ENCODE data around the gene MTR. TPM values are rescaled to one million over a fixed set of nuclear protein-coding genes. Genes with fewer than 3 reads are reported as not detected.
A peak's percentile ranks its signal among the peaks of the same experiment; 100 is the strongest.

The MTR gene
- total and polyA plus RNA-seq, 2 experiments from 2014 or later, result 23.9 to 61.7 TPM

GRCh38 chr1:236868625-236869467 lies 73.8 kb downstream of the MTR start:
- Histone ChIP-seq H3K4me1 (ENCODE audit: low read depth) (no peaks in the 10 kb centered on the region), H3K27me3 (no peaks in the 10 kb centered on the region), H3K9me3 (ENCODE audit: low read depth) (no peaks in the 10 kb centered on the region), H3K27ac (no peak overlapping the region), H3K36me3 (peaks cover 3% of the 10 kb centered on the region), H3K4me3 (no peak overlapping the region)
- DNase-seq (ENCODE audit: low read depth in 1 of 2, low spot score in 1 of 2), result peak; percentile 70 to 80
- TF ChIP-seq, protein P1, sequence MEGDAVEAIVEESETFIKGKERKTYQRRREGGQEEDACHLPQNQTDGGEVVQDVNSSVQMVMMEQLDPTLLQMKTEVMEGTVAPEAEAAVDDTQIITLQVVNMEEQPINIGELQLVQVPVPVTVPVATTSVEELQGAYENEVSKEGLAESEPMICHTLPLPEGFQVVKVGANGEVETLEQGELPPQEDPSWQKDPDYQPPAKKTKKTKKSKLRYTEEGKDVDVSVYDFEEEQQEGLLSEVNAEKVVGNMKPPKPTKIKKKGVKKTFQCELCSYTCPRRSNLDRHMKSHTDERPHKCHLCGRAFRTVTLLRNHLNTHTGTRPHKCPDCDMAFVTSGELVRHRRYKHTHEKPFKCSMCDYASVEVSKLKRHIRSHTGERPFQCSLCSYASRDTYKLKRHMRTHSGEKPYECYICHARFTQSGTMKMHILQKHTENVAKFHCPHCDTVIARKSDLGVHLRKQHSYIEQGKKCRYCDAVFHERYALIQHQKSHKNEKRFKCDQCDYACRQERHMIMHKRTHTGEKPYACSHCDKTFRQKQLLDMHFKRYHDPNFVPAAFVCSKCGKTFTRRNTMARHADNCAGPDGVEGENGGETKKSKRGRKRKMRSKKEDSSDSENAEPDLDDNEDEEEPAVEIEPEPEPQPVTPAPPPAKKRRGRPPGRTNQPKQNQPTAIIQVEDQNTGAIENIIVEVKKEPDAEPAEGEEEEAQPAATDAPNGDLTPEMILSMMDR (IDR thresholded peaks at IDR 0.05; ENCODE audit: low read depth, low read length), result peak; percentile 96

- H3K4me3 ChIP-seq, result no peak overlapping the region
- no peak for DNase-seq (ENCODE audit: low read depth in 1 of 2, low spot score in 1 of 2)
- no peaks in the 10 kb centered on the region for H3K27me3 ChIP-seq
- H3K9me3 ChIP-seq (ENCODE audit: low read depth), result no peaks in the 10 kb centered on the region
- no peak overlapping the region for H3K27ac ChIP-seq
- peaks cover 3% of the 10 kb centered on the region for H3K36me3 ChIP-seq
- TF ChIP-seq, protein P1 (IDR thresholded peaks at IDR 0.05; ENCODE audit: low read depth, low read length), result no peak
- no peaks in the 10 kb centered on the region for H3K4me1 ChIP-seq (ENCODE audit: low read depth)
These were observed 74.8 kb downstream of the MTR start for GRCh38 chr1:236869911-236870310.

- Histone ChIP-seq H3K4me1 (ENCODE audit: low read depth) (no peaks in the 10 kb centered on the region), H3K27me3 (no peaks in the 10 kb centered on the region), H3K4me3 (no peak overlapping the region), H3K27ac (no peak overlapping the region), H3K36me3 (peaks cover 5% of the 10 kb centered on the region), H3K9me3 (ENCODE audit: low read depth) (no peaks in the 10 kb centered on the region)
- DNase-seq (ENCODE audit: low read depth in 1 of 2, low spot score in 1 of 2), result peak in 1 of 2 donors; percentile 36
- TF ChIP-seq, protein P1 (IDR thresholded peaks at IDR 0.05; ENCODE audit: low read depth, low read length), result no peak
These were observed 75.6 kb downstream of the MTR start for GRCh38 chr1:236870721-236871120.

DNA sequence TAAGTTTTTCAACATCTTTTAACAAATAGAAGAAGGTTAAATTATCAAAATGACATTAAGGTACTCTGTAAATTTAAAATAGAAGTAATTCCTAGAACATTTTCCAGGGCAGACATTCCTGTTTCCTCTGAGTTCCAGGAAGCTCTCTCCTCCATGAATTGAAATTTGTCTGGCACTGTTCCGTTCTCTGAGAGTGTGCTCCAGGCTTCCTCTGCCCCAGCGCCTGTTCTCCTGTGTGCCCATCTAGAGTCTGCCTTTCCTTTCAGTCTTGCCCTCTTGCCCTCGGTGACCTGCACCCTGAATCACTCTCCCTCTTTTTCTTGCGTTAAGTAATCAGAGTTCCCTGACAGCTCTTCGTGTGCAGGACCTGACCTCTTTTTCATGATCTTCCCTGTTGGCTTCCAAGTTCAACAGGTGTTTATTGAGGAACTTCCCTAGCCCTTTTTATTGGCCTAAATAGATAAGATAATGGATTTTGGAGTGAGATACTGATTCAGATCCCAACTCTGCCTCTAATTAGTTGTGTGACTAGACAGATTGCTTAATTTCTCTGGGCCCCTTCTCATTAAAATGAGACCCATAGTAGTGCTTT lies 77.1 kb downstream of the MTR start:
- H3K9me3 ChIP-seq (ENCODE audit: low read depth), result no peaks in the 10 kb centered on the region
- no peak overlapping the region for H3K27ac ChIP-seq
- no peaks in the 10 kb centered on the region for H3K27me3 ChIP-seq
- H3K4me1 ChIP-seq (ENCODE audit: low read depth), result no peaks in the 10 kb centered on the region
- no peak overlapping the region for H3K4me3 ChIP-seq
- DNase-seq (ENCODE audit: low read depth in 1 of 2, low spot score in 1 of 2), result no peak
- peaks cover 2% of the 10 kb centered on the region for H3K36me3 ChIP-seq
- TF ChIP-seq, protein P1 (IDR thresholded peaks at IDR 0.05; ENCODE audit: low read depth, low read length), result no peak

DNA sequence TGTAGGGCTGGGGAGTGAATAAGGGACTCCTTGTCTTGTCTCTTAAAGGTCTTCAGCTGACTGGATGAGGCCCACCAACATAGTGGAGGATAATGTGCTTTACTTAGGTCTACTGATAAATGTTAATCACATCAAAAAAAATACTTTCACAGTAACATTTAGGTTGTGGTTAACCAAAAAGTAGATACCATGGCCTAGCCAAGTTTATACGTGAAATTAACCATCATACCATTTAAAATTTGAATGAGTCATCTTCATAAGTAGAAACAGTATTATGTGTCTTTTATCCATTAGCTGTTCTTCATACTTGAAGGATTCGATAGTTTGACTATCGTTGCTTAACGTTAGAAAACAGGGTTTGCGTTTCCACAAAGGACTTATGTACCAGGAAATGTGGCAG lies 80.9 kb downstream of the MTR start:
- H3K4me1 ChIP-seq (ENCODE audit: low read depth), result peaks cover 10% of the 10 kb centered on the region
- no peak overlapping the region for H3K4me3 ChIP-seq
- H3K9me3 ChIP-seq (ENCODE audit: low read depth), result no peaks in the 10 kb centered on the region
- TF ChIP-seq, protein P1 (IDR thresholded peaks at IDR 0.05; ENCODE audit: low read depth, low read length), result no peak
- peaks cover 2% of the 10 kb centered on the region for H3K36me3 ChIP-seq
- H3K27ac ChIP-seq, result no peak overlapping the region
- DNase-seq (ENCODE audit: low read depth in 1 of 2, low spot score in 1 of 2), result no peak
- H3K27me3 ChIP-seq, result no peaks in the 10 kb centered on the region
